HepG2 (cell line): ENCODE data around the gene EDNRB.

Experiments used
- AGO2 ChIP-seq: fragments of 200-400 bp; formaldehyde crosslinking; optimal IDR thresholded peaks from 2 replicates; pipeline ENCODE3; 2017; ENCODE audit warnings: mild to moderate bottlenecking, low read depth, low read length, moderate library complexity
- CREB1 ChIP-seq, 2 experiments: fragments of 450-650 bp in 1 of 2; IDR thresholded peaks; 2 replicates each; pipeline ENCODE4 v1.6.1; 2016 to 2017; ENCODE audit warnings: control low read depth in 1 of 2, mild to moderate bottlenecking in 1 of 2, missing compliant biosample characterization in 1 of 2, missing genetic modification characterization in 1 of 2
- ETV5 ChIP-seq: IDR thresholded peaks from 2 replicates; pipeline ENCODE4 v1.6.1; 2018; ENCODE audit warnings: missing biosample characterization, missing genetic modification reagents, inconsistent platforms, borderline replicate concordance
- FOXK2 ChIP-seq: fragments of 450-650 bp; IDR thresholded peaks from 2 replicates; pipeline ENCODE4 v1.6.1; 2016
- HHEX ChIP-seq: IDR thresholded peaks from 2 replicates; pipeline ENCODE4 v1.6.1; 2016; ENCODE audit warnings: control low read depth
- MAZ ChIP-seq, 2 experiments: sonication (generic) in 1 of 2; formaldehyde crosslinking in 1 of 2; IDR thresholded peaks; 2 replicates each; pipeline versions ENCODE4 v1.5.0 to v1.6.1; 2012 to 2020; ENCODE audit warnings: low read depth in 2 of 2, mild to moderate bottlenecking in 2 of 2, borderline replicate concordance in 1 of 2, improper control_type of control experiment in 1 of 2, low read length in 1 of 2, missing genetic modification reagents in 1 of 2, moderate library complexity in 1 of 2
- PCBP1 ChIP-seq: fragments of 200-400 bp; formaldehyde crosslinking; IDR thresholded peaks from 2 replicates; pipeline ENCODE4 v1.6.1; 2017; ENCODE audit warnings: mild to moderate bottlenecking, low read depth, low read length, borderline replicate concordance
- POLR2AphosphoS5 ChIP-seq: IDR thresholded peaks from 2 replicates; pipeline ENCODE4 v1.6.1; 2012; ENCODE audit warnings: low read depth, low read length
- TCF7L2 ChIP-seq: IDR thresholded peaks from 2 replicates; pipeline ENCODE4 v1.6.1; 2011; ENCODE audit warnings: mild to moderate bottlenecking, low read depth, low read length, moderate library complexity
- ZNF510 ChIP-seq: sonication (generic); formaldehyde crosslinking; IDR thresholded peaks from 2 replicates; pipeline ENCODE4 v1.4.0; 2020; ENCODE audit warnings: low read depth, mild to moderate bottlenecking, missing genetic modification reagents
- TF ChIP-seq, protein P1 (sequence below): sonication (generic); formaldehyde crosslinking; IDR thresholded peaks from 2 replicates; pipeline ENCODE4 v1.5.0; 2020; ENCODE audit warnings: mild to moderate bottlenecking, missing genetic modification reagents, moderate library complexity
- TF ChIP-seq, protein P2 (sequence below): sonication (generic); formaldehyde crosslinking; IDR thresholded peaks from 2 replicates; pipeline ENCODE4 v1.4.0; 2020; ENCODE audit warnings: missing genetic modification reagents, borderline replicate concordance

DNA sequence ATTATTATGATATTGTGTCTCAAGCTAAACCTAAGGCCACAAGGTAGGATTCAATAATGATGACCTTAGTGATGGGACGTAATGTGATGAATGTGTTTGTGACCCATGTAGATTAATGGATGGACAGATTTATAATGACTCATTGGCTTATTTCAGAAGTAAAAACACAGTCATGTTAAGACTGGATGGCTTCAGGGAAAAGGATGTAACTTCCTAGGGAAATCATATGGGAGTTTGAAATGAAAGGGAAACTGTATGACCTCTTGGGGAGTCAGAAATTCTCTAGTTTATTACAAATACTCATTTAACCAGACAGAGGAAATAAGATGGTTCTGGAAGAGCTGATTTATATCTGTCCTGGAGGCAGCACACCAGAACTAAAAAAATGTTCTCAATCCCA is 2.9 kb downstream of the EDNRB start:
- TF ChIP-seq FOXK2, result no peak
- TF ChIP-seq ZNF510 (CRISPR knock-in tag), result no peak
- TF ChIP-seq, protein P1, sequence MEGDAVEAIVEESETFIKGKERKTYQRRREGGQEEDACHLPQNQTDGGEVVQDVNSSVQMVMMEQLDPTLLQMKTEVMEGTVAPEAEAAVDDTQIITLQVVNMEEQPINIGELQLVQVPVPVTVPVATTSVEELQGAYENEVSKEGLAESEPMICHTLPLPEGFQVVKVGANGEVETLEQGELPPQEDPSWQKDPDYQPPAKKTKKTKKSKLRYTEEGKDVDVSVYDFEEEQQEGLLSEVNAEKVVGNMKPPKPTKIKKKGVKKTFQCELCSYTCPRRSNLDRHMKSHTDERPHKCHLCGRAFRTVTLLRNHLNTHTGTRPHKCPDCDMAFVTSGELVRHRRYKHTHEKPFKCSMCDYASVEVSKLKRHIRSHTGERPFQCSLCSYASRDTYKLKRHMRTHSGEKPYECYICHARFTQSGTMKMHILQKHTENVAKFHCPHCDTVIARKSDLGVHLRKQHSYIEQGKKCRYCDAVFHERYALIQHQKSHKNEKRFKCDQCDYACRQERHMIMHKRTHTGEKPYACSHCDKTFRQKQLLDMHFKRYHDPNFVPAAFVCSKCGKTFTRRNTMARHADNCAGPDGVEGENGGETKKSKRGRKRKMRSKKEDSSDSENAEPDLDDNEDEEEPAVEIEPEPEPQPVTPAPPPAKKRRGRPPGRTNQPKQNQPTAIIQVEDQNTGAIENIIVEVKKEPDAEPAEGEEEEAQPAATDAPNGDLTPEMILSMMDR, result no peak
- no peak for TF ChIP-seq TCF7L2
- TF ChIP-seq PCBP1, result no peak
- TF ChIP-seq, protein P2, sequence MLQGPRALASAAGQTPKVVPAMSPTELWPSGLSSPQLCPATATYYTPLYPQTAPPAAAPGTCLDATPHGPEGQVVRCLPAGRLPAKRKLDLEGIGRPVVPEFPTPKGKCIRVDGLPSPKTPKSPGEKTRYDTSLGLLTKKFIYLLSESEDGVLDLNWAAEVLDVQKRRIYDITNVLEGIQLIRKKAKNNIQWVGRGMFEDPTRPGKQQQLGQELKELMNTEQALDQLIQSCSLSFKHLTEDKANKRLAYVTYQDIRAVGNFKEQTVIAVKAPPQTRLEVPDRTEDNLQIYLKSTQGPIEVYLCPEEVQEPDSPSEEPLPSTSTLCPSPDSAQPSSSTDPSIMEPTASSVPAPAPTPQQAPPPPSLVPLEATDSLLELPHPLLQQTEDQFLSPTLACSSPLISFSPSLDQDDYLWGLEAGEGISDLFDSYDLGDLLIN (CRISPR knock-in tag), result no peak
- TF ChIP-seq POLR2AphosphoS5, result no peak
- TF ChIP-seq AGO2, result no peak
- no peak for TF ChIP-seq CREB1 (IDR thresholded peaks at IDR 0.05)
- no peak for TF ChIP-seq CREB1 (CRISPR knock-in tag; IDR thresholded peaks at IDR 0.05)
- no peak for TF ChIP-seq MAZ (IDR thresholded peaks at IDR 0.05; ENCODE audit: borderline replicate concordance, low read depth, low read length)
- TF ChIP-seq MAZ (CRISPR knock-in tag; IDR thresholded peaks at IDR 0.05; ENCODE audit: low read depth), result no peak
- TF ChIP-seq ETV5 (CRISPR knock-in tag), result no peak
- no peak for TF ChIP-seq HHEX (CRISPR knock-in tag)
